NCI-H1694 treated with DMSO at 0.1 percent for 48 hours (cell line): ENCODE measurements around the gene GPAT3.
A peak's percentile ranks its signal among the peaks of the same experiment; 100 is the strongest.
"Not testable (repeated sequence)": the region's sequence is repeated elsewhere in the genome, so short reads cannot be mapped to it uniquely, and the experiment has no call there.

ENCODE experiments used
- DNase-seq: peaks from one replicate; lab custom pipeline; 2025; lab: John Stamatoyannopoulos, UW

GPAT3 gene

DNA sequence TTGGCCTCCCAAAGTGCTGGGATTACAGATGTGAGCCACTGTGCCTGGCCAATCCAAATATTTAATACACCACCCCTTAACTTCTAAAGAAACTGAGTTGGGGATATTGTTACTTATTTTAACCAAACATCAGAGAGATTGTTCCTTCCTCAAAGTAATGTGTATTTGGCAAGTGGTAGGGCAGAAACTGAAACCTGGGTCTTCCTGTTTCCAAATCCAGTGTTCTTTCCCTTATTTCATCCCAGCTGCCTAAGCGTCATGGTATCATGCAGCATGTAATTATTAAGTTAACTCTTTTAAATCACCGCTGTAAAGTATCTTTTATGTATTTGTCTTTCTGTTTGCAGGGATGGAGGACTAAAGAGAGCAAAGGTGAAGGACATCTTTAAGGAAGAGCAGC lies 68.4 kb downstream of the GPAT3 start:
- no peak for DNase-seq

DNA sequence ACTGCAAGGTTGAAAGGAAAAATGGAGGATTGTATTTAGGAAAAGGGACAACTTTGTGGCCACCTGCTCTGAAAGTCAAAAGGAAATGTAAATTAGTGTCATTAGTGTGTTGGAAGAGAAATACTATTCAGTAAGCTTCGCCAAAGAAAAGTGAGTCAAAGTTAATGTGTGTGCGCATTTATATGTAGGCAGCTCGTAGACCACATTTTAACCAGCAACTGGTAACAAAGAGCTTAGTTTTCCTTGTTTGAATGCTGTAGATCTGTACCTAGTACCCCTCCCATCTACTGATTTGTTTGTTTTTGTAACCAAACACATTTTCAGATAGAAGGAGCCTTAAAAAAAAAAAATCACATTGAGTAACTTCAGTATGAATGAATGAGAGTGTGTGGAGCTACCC lies 69.3 kb downstream of the GPAT3 start:
- DNase-seq, result no peak

DNA sequence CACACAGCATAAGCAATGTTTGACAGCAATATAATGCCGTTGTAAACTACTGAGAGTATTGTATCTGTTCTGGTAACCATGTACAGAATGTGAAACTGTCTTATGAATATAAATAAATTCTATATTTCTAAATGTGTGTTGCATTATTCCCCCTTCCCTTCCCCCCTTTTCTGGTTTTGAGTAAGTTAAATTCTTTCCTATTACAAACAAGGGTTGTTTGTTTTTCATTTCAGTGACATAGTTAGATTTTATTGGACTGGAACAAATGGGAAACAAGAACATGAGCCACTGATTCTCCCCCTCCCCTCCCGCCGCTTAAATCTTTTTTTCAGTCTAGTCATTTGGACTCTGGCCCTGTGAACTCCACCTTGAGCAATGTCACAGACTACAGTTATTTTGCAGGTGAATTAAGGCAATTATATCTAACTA lies 69.8 kb downstream of the GPAT3 start:
- no peak for DNase-seq

DNA sequence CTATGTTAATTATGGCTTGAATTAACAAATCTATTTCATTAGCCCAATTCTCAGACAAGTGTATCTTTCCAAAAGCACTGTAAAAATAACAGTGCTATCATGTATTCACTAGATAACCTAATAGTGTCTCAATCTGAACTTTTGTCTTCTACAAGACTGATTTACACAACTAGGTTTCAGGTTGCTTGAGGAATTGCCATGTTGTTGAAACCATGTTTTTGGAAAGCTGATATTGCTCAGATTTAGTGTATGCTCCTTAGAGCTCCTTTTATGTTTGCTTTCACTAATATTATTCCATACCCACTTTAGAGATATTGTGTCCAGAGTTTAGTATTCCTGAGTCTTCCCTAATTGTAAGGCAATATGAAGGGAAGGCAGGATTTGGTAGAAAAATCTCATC lies 70.6 kb downstream of the GPAT3 start:
- no peak for DNase-seq

DNA sequence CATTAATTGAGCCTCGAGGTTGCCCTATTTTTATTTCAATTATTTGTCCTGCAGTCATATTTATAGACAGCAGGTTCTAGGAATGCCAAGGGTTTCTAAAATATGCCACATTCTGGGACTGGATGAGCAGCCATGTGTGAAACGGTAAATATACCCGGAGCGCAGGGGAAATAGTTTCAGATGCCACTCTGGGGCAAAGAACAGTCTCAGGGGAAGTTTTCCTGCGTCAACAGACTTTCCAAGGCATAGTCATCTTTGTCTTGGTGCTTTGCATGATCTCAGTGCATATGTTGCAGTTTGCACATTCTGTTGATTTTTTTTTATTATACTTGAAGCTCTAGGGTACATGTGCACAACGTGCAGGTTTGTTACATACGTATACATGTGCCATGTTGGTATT lies 71.0 kb downstream of the GPAT3 start:
- DNase-seq, result no peak

DNA sequence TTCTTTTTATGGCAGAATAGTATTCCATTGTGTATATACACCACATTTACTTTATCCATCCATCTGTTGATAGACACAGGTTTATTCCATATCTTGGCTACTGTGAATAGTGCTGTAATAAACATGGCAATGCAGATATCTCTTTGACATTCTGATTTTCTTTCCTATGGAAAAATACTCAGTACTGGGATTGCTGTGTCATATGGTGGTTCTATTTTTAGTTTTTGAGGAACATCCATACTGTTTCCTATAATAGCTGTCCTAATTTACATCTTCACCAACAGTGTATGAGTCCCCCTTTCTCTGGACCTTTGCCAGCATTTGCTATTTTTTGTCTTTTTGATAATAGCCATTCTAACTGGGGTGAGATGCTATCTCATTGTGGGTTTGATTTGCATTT lies 73.5 kb downstream of the GPAT3 start:
- DNase-seq, result no peak

DNA sequence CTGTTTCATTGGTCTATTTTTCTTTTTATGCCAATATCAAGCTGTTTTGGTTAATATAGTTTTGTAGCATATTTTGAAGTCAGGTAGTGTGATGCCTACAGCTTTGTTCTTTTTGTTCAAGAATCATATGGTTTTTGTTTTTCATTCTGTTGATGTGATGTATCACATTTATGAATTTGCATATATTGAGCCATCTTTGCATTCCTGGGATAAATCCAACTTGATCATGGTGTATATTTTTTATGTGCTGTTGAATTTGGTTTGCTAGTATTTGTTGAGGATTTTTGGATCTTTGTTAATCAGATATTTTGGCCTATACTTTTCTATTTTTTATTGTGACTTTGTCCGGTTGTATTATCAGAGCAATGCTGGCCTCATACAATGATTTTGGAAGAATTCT lies 74.8 kb downstream of the GPAT3 start:
- no peak for DNase-seq

DNA sequence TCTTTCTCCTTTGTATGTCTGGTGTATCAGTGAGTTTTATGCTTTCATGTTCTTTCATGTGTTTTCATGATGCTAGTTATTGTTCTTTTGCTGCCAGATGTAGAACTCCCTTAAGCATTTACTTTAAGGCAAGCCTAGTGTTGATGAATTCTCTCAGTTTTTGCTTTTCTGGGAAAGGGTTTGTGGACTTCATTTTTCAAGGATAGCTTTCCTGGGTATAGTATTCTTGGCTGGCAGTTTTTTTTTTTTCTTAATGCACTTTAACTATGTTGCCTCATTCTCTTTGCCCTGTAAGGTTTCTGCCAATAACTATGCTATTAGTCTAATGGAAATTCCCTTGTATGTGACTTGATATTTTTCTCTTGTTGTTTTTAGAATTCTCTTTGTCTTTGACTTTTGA lies 77.1 kb downstream of the GPAT3 start:
- no peak for DNase-seq

DNA sequence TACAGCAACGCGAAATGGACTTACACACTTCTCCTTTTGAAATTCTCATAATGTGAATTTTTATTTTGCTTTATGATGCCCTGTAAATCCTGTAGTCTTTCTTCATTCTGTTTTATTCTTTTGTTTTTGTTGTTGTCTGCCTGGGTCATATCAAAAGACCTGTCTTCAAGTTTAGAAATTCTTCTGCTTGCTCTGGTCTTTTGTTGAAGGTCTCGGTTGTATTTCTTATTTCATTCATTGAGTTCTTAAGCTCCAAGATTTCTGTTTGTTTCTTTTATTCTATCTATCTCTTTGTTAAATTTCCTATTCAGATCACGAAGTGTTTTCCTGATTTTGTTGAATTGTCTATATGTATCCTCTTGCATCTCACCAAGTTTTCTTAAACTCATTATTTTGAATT lies 78.1 kb downstream of the GPAT3 start:
- DNase-seq, result no peak

DNA sequence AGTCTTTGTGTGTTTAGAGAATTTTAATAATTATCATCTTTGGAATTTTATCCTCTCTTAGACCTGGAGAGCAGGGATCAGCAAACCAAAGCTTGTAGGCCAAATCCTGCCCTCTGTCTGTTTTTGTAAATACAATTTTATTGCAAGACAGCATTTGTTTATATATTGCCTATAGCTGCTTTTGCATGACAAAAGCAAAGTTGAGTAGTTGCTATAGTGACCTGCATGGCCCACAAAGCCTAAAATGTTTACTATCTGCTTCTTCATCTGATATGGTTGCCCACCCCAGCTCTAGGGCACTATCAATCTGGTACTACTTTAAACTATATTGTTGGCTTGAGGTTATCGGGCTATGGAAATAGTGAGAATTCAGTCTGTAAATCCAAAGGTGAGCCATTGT lies 80.3 kb downstream of the GPAT3 start:
- DNase-seq, result no peak

DNA sequence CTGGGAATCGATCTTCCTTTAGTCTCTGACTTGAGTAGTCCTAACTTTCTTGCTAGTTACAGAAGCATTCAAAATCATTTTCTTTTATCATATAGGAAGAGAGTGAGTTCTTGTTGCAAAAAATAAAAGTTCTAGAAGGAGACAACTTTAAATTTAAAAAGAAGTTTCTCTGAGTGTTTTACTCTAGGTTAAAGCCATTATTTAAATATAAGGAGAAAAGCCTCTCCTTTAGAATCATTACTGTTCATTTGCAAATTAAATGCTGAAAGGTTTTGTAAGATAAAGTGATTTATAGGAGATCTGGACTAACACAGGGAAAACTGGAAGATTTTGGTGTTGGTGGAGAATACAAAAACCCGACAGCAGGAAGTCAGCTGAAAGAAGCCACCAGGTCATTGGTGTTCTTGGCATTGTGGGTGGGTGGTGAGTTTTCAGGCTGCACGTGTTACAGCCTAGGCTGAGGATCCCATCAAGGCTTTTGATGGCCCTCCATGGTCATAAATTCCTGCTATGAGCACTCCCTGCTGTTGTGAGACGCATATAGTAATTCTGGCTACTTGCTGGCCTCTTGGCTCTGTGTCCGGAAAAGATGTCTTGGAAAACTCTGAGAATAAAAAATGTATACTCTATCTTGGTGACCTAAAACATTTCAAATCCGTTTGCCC lies 81.6 kb downstream of the GPAT3 start:
- no peak for DNase-seq

DNA sequence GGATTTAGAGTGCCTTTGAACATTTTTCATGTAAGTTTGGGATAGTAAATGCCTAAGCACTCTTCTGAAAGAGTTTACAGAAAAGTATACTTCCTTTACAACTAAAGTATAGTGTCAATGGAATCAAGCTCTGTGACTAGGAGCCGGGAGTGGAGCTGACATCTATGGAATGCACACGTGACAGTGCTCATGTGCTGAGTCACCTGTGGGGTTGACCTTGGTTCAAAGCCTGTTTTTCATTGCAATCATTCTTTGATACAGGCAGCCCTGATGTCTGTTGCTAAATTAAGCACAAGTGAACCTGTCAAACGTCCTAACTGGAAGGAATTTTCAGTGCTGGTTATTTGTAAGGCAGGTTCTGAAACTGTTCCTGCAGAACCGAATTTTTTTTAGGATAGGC lies 82.5 kb downstream of the GPAT3 start:
- no peak for DNase-seq

DNA sequence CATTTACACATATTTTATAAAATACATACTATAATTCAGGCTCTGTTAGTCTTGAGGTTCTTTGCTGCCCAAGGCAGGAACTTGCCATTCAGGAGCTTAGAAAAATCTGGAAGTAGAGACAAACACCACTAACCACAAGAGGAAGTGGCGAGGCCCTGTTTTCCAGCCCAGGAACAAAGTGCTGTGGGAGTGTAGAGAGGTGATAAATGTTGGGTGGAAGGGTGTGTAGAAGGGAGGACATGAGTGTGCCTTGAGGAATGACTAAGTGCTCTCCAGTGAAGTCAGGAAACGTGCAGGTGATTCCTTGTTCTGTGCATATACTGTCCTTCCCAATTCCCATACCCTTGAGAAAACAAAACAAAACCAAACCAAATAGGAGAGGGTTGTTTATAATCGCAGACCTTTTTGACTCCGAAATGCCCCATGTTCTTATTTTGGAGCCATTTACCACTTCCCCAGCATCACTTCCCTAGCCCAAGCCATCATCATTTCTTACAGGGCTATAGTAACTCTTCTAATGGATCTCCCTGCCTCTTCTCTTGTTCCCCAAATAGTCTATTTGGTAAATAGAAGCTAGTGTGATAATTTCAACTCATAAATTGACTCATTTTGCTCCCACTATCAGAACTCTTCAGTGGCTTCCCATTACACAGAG lies 83.2 kb downstream of the GPAT3 start:
- no peak for DNase-seq

DNA sequence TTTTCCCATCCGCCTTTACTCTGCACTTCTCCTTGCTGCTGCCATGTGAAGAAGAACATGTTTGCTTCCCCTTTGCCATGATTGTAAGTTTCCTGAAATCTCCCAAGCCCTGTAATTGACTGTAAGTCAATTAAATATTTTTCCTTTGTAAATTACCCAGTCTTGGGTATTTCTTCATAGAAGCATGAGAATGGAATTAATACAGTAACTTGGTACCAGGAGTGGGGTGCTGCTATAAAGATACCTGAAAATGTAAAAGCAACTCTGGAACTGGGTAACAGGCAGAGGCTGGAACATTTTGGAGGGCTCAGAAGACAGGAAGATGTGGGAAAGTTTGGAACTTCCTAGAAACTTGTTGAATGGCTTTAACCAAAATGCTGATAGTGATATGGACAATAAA lies 86.2 kb downstream of the GPAT3 start:
- not testable (repeated sequence) for DNase-seq

DNA sequence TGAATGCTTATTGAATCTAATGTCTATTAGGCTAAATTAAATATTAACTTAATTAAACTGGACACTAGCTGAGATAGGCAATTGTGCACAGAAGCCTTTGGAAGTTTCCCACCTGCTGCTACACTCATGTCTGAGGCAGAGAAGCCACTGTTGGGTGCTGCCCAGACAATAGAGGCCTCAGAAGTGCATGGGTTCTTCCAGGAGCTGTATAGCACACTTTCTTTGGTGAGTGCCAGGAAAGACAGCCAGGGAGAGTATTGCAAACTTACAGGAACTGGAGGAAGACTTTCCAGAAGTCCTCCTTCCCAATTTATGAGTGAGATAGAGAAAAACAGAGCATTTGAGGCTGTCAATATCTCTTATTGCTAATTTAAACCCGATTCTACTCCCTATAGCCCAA lies 89.9 kb downstream of the GPAT3 start:
- DNase-seq, result no peak

DNA sequence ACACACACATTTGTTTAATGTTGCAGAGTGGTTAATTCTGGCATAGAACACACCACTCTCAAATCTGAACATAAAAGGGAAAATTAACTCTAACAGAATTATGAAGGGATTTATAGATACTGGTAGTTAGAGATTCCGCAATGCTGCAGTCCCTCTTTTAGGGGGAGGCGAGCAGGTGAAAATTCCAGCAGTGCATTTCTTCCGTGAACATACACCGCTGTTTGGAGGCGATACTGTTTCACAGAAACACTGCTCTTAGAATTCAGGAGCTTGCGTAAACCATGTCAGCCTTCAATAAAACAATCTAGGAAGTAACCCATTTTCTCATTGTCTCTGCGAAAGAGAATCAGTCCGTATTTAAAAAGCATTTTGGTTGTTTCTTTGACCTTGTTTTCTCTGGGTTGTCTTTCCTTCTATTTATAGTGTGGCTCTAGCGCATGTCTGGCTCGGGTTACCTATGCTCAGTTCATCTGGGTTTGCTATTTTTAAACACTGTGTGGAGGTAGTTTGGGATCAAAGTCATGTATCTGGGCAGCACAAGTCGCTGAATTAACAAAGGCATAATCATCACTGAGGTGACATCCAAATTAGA lies 90.4 kb downstream of the GPAT3 start:
- DNase-seq, result no peak

DNA sequence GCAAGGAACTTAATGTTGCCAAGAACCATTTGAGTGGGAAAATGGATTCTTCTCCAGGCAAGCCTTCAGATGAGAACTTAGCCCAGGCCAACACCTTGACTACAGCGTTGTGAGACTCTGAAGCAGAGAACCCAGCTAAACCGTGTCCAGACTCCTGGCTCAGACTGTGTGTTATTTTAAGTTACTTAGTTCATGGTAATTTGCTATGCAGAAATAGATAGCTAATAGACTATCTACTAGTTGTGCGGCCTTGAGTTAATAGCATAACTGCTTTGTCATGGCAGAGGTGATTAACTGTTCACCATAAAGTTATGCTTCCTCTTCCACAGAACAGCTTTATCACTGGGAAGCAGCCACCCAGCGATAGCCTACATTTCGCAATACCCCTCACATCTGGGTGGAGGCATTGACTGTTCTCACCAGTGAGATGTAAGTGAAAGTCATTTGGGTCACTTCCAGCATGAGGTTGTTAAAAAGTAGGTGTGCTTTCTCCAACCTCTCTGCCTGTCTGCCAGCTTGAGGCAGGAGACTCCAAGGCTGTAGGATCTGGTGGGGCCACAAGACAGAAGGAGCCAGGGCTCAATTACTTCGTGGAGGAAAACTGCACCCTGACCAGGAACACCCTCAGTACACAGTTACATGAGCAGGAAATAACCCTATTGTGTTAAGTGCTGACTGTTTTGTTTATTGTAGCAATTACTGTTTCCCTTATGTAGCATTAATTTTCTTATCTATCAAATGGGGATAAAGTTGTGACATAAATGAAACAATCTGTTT lies 94.2 kb downstream of the GPAT3 start:
- no peak for DNase-seq

DNA sequence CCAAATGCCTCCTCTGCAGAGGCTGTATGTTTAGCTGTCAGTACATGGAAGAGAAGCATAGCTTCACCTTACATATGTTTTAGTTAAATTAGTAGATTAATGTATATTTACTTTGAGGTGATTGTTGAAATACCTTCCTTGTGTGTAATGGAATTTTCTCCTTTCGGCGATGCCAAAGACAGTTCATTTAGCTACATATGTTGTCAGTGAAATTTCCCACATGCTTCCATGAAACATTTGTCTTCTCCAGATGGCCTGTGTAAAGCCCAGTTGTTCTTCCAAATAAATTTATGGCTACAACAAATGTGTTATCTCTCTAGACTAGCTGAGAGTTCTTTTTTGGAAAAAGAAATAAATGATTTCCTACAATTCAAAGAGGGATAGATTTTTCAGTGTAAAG lies 95.2 kb downstream of the GPAT3 start:
- peak; percentile 17 for DNase-seq

DNA sequence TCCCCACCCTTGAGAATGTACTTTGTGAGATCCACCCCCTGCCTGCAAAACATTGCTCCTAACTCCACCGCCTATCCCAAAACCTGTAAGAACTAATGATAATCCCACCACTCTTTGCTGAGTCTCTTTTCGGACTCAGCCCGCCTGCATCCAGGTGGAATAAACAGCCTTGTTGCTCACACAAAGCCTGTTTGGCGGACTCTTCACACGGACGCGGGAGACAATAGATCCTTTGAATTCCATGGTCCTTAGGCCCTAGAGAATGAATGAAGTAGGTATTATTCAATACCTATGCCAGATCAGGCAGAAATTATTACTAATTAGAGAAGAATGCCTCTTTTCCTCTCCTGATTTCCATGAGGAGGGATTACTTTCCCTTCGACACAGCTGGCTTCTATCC lies 101.0 kb downstream of the GPAT3 start:
- no peak for DNase-seq

DNA sequence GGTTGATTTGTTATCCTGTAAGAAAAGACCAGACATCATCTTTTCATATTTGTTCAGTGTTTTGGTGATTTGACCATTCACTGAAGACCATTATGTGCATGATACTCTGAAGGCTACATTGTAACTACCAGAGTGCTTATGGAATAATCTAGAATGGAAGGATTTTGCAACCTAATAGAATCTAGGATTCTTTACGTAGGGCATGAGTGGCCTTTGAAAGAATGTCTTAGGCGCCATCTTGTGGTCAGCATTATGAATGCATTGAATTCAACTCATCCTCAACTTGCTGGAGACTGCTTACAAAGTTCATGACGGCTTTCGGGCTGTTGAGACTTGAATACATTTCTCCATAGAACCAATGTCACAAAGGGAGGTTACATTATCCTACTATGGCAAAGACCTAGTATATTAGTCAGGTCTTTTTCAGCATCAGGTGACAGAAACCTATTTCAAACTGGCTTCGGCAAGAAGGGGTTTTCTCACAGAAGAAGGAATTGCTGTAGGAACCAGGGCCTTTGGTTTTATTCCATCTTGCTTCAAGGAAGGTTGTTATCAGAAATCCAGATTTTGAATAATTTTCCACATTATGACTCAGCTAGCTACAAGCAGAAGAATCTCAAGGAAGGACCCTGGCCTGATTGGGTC lies 104.1 kb downstream of the GPAT3 start:
- peak; percentile 49 for DNase-seq

DNA sequence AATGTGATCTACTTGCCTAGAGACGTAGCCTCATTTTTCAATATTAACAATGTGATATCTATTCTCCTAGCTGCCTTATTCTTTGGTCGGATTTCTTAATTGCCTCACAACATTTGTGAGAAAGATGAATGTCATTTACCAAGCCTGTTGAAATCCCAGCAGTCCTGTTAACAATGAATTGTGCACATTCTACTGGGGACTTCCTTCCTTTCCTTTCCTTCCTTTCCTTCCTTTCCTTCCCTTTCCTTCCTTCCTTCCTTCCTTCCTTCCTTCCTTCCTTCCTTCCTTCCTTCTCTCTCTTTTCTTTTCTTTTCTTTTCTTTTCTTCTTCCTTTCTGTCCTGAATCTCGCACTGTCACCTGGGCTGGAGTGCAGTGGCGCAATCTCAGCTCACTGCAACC lies 107.1 kb downstream of the GPAT3 start:
- DNase-seq, result no peak
